Neural cell (in vitro differentiated cells): ENCODE measurements around the gene ZMYM2.

Experiments
- EZH2 ChIP-seq: fragments of 200-600, 300-800 bp; shearing (Covaris generic), sonication (generic); IDR thresholded peaks from 2 replicates; pipeline ENCODE4 v1.6.1; 2014; ENCODE audit warnings: antibody characterized with exemption, low read length, borderline replicate concordance, mild to moderate bottlenecking; ENCODE audit not compliant: insufficient read depth, poor library complexity, severe bottlenecking
- MXI1 ChIP-seq: fragments of 450-650 bp; conservative IDR thresholded peaks from 2 replicates; pipeline ENCODE4 v1.6.1; 2014; ENCODE audit warnings: antibody characterized with exemption, mild to moderate bottlenecking; ENCODE audit not compliant: poor library complexity, severe bottlenecking
- POLR2AphosphoS5 ChIP-seq: IDR thresholded peaks from 2 replicates; pipeline ENCODE4 v1.6.1; 2012
- RAD21 ChIP-seq: fragments of 450-650 bp; conservative IDR thresholded peaks from 2 replicates; pipeline ENCODE4 v1.6.1; 2014; ENCODE audit warnings: antibody characterized with exemption, mild to moderate bottlenecking, moderate library complexity
- TAF1 ChIP-seq: IDR thresholded peaks from 2 replicates; pipeline ENCODE4 v1.6.1; 2012; ENCODE audit warnings: low read depth
- TF ChIP-seq, protein P1 (sequence below): fragments of 450-650 bp; IDR thresholded peaks from 2 replicates; pipeline ENCODE4 v1.5.1; 2014; ENCODE audit warnings: antibody characterized with exemption, mild to moderate bottlenecking, moderate library complexity; ENCODE audit not compliant: poor library complexity, severe bottlenecking
- TF ChIP-seq, protein P2 (sequence below): IDR thresholded peaks from 2 replicates; pipeline ENCODE4 v1.6.1; 2012; ENCODE audit warnings: borderline replicate concordance

DNA sequence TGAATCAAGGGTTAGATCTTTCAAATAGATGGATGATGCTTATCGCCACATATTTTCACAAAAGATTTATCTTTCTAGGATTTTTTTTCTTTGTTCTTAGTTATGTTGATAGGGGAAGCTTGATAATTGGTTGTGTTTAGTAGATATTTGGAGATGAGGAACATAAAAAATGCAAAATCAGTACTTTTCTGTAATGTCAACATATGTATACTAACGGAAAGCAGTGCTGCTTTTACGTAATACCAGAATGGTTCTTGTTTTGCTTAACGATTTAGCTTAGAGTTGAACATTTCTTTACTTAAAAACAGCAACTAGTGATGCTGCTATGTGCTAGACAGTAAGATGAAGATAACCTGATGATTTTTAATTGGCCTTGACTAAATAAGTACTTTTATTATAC is 3.0 kb downstream of the ZMYM2 start:
- no peak for TF ChIP-seq EZH2
- TF ChIP-seq, protein P1, sequence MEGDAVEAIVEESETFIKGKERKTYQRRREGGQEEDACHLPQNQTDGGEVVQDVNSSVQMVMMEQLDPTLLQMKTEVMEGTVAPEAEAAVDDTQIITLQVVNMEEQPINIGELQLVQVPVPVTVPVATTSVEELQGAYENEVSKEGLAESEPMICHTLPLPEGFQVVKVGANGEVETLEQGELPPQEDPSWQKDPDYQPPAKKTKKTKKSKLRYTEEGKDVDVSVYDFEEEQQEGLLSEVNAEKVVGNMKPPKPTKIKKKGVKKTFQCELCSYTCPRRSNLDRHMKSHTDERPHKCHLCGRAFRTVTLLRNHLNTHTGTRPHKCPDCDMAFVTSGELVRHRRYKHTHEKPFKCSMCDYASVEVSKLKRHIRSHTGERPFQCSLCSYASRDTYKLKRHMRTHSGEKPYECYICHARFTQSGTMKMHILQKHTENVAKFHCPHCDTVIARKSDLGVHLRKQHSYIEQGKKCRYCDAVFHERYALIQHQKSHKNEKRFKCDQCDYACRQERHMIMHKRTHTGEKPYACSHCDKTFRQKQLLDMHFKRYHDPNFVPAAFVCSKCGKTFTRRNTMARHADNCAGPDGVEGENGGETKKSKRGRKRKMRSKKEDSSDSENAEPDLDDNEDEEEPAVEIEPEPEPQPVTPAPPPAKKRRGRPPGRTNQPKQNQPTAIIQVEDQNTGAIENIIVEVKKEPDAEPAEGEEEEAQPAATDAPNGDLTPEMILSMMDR = no peak
- no peak for TF ChIP-seq RAD21
- no peak for TF ChIP-seq POLR2AphosphoS5
- TF ChIP-seq TAF1 = no peak
- TF ChIP-seq, protein P2, sequence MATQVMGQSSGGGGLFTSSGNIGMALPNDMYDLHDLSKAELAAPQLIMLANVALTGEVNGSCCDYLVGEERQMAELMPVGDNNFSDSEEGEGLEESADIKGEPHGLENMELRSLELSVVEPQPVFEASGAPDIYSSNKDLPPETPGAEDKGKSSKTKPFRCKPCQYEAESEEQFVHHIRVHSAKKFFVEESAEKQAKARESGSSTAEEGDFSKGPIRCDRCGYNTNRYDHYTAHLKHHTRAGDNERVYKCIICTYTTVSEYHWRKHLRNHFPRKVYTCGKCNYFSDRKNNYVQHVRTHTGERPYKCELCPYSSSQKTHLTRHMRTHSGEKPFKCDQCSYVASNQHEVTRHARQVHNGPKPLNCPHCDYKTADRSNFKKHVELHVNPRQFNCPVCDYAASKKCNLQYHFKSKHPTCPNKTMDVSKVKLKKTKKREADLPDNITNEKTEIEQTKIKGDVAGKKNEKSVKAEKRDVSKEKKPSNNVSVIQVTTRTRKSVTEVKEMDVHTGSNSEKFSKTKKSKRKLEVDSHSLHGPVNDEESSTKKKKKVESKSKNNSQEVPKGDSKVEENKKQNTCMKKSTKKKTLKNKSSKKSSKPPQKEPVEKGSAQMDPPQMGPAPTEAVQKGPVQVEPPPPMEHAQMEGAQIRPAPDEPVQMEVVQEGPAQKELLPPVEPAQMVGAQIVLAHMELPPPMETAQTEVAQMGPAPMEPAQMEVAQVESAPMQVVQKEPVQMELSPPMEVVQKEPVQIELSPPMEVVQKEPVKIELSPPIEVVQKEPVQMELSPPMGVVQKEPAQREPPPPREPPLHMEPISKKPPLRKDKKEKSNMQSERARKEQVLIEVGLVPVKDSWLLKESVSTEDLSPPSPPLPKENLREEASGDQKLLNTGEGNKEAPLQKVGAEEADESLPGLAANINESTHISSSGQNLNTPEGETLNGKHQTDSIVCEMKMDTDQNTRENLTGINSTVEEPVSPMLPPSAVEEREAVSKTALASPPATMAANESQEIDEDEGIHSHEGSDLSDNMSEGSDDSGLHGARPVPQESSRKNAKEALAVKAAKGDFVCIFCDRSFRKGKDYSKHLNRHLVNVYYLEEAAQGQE = no peak
- no peak for TF ChIP-seq MXI1
